Iris pigment epithelial cell (primary cell): ENCODE data around the gene CFAP20.

Source experiments
- DNase-seq: peaks from one replicate; pipeline ENCODE4 v3.0.0-alpha.2; 2011; ENCODE audit warnings: low read depth

CFAP20 gene

DNA sequence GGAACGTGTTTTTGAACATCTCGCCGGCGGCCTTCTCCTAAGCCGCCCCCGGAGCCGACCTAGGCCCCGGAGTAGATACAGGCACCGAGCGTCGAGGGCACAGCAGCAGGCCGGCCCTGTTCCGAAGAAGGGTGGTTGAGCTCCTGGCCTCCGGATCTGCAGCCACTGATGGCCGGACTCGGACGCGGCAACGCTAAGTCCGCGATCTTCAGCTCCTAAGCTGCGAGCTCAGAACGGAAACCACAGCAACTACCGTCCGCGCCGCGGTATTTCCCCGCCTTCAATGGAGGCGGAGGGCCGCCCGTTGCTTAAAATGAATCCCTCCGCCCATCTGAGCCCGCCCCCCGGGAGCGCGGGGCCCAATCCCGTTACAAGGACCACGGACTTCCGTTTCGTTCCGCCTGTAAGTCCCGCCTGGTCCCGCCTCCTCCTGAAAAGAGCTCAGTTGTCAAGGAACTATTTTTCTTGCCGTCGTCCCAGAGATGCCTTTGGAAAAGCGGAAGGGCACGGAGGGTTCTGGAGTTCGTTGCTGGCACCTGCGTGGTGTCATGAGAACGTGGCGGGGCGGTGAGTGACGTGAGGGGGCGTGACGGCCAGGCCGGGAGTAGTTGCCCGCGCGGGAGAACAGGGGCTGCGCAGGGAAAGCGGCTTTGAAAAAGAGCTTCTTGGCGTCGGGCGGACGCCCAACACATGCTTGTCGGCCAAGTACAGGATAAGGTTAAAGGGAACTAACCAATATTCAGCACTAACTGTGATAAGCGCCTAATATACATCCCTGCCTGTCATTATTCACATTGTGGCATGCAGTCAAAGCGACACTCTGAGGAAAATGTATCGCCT, at the start of gene CFAP20:
Gene CFAP20 (minus strand): TSS at position 285 of the 840 bp plus-strand sequence. CDS start 266 bp downstream, at position 19.
- DNase-seq = peak; percentile 100

DNA sequence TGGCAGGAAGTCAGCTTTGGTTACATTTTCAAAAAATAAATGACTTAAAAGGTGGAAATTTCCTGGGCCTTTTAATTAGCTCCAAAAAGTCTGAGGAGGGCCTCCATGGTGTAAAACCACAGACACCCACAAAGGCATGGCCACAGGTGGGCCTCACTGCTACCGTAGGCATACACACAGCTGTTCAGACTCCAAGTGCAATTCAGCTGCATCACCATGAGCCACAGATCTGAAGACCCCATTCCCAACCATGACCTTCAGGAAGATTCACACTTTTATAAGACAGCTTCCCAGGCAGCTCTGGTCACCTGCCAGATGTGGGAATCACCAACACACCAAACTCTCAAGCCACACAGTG, 48.2 kb upstream of the CFAP20 start:
- no peak for DNase-seq

DNA sequence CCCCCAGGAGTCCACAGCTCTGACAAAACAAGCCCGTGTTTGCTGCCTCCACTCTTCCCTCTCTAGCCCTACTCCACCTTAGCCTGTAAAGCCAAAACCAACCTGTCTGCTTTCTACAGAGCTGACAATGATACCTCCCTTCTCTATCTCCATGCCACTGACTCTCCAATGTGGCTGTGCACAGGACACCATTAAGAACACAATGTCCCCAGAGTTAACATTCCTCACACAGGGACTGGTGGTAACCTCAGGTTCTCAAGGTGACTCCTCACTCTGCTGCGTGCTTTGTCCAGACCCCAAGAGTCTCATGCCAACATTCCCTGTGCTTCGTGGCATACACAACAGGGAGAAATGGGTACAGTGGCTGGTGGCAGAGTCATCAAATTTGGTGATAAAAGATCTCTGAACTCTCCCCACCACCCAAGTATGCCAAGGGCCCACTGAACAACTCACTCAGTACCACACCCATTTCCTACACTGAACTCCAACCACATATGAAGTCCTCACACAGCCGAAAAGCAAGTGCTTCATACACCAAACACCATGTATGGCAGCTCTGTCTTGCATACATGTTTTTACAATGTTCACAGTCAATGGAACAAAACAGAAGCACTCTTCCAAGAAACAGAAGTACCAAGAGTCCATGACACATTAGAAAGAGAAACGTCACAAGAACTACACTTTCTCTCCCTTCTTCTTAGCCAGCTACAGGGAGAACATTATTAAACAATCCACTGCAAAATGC, 47.6 kb upstream of the CFAP20 start:
- DNase-seq = no peak

DNA sequence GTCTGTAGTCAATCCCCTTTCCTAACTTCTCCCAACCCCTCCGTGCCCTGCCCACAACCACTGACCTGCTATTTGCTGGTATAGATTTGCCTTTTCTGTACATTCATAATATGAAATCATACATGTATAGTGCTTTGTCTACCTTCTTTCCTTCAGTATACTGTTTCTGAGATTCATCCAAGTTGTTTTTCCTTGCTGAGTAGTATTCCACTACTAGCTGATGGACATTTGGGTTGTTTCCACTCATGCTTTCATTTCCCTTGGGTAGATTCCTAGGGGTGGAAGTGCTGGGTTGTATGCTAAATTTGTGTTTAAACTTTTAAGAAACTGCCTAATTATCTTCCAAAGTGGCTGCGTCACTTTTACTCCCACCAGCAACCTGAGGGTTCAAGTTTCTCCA, 41.0 kb upstream of the CFAP20 start:
- no peak for DNase-seq

DNA sequence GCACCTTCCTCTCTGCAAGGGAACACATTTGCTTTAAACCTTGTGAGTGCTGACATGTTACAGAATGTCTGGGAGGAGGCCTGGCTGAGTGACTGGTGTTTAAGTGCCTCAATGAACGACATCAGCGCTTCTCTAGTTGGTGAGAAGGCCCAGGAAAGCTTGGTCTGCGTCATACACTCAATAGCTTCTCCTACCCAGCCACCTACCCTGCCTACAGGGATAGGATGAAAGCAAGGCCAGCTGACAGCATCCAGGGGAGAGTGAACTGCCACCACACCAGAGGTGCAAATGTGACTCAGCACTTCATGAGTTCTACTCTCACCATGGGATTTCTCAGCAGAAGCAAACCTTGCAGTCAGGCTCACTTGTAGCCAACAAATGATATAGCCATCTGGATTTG, 31.7 kb upstream of the CFAP20 start:
- DNase-seq = peak; percentile 7

DNA sequence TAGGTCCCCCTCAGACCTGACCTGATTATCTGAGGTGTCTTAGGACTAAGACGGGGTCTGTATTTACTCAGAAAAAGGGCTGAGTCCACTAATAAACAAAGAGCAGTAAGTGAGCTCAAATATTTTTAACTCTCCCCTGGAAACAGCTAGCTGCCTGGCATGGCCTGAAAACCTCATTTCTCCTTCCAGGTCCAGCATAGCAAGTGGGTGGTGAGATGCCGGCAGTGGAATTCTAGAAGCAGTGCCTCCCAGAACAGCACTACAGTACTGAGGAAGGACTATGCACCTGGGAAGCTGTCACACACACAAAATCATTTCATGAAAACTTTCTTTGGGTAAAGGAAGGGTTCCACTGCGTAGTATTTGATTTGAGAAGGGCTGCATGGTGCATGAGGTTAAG, 29.5 kb upstream of the CFAP20 start:
- no peak for DNase-seq

DNA sequence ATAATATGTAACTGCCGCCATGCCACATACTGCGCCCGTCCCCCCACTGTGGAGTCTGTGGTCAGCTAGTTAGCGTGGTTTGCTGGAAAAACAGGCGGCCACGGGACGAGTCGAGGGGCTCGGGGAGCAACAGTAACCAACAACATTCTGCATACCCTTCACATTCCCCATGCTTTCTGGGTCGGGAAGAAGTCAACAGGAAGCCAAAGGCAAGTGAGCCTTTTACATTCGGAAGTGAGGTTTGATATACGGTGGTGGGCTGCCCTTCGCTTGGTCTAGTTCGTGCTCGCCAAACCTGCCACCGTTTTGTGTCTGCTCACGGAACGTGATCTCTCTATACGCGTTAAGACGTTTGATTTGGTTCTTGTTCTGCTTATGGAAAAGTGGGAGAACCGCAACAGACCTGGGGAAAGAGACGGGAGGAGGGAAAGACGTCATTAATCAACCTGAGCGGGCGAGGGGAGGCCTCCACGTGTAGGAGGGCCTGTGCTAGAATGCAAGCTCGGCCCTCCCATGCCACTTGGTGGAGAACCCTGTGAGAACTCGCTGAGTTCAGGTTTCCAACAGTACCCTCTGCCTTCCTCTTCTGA, 28.9 kb upstream of the CFAP20 start:
- no peak for DNase-seq

DNA sequence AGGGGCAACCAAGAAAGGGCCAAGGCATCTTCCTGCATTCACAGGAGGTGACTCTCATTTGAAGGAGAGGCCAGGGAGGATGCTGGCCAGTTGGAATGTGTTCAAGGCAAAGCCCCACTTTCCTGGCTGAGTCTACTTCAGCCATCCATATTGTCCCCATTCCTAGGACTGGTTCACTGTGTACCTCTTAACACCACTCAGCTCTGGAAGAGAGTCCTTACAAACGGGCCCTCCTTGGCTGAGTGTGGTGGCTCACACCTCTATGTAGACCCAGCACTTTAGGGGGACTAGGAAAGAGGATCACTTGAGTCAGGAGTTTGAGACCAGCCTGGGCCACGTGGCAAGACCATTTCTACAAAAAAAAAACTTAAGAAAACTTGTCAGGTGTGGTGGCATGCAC, 28.1 kb upstream of the CFAP20 start:
- DNase-seq = no peak

DNA sequence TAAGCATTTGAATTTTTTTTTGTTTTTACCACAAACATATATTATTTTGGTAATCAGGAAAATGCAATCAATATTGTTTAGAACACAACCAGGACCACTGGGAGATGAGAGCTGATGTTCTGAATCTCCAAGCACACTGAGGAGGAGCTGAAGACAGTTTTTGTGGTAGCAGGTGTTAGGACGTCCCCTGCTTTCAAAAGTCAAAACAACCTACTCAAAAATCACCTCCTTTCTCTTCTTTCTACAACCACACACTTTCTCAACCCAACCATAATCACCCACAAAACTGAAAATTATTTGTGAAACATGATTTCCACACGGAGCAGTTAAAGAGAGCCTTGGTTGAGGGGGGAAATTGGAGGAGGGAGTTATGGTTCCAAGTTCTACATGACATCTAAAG, 26.7 kb upstream of the CFAP20 start:
- no peak for DNase-seq

DNA sequence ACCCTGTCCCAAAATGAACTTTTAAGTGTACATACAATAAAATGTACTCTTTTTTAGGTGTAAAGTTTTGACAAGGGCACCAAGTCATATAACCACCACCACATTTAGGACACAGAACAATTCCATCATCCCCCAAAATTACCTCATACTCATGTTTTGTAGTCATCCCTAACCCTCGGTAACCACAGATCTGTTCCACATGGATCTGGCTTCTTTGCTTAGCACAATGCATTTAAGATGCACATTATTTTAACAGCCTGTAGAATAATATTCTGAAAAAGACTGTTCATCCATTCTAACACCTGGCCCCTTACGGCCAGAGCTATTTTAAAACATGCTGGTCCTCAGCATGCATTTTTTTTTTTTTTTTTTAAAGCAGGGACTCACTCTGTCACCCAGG, 25.2 kb upstream of the CFAP20 start:
- no peak for DNase-seq

DNA sequence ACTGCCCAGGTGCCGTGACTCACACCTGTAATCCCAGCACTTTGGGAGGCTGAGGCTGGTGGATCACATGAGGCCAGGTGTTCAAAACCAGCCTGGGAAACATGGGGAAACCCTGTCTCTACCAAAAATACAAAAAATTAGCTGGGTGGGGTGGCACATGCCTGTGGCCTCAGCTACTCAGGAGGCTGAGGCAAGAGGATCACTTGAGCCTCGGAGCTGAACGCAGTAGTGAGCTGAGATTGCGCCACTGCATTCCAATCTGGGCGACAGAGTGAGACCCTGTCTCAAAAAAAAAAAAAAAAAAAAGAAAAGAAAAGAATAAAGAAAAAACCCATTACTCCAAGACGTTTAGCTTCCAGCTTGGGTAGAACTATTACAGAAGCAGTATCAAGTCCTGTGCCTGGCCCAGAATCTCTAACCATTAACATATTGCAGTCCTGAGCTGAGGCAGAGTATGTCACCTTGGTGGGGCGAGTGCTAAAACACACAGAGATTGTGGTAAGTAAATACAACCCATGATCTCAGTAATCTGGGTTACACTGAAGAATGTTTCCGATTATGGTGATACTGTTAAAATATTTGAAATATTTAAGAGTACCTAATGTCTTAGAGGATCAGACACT, 23.2 kb upstream of the CFAP20 start:
- no peak for DNase-seq

DNA sequence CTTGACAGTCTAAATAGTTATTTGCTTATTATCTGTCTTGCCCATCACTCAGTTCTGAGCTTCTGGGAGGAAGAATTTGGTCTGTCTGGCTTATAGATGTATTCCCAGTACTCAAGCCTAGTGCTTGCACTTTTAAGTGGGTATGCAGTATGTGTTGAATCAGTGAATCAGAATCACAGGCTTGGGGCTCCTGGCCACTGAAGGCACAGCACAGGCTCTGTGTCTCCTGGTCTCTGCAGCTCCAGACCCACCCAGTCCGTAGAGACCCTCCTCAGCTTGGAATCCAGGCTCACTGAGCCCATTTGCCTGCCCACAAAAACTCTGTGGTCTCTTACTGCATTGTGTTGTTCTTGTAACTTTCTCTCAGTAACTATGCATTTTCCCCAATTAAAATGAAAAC, 19.3 kb upstream of the CFAP20 start:
- no peak for DNase-seq

DNA sequence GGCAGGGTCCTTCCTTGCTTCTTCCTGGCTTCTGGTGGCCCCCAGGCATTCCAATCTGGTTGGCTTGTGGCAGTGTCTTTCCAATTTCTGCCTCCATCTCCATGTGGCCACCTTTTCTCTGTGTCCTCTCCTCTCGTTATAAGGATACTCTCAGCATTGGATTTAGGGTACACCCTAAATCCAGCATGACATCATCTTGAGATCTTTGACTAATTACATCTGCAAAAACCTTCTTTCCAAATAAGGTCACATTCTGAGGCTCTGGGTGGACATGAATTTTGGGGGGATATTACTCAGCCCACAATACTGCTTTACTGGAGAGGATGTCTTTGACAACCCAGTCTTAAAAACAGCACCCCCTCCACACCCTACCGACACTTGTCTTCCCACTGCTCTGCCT, 18.9 kb upstream of the CFAP20 start:
- DNase-seq = no peak

DNA sequence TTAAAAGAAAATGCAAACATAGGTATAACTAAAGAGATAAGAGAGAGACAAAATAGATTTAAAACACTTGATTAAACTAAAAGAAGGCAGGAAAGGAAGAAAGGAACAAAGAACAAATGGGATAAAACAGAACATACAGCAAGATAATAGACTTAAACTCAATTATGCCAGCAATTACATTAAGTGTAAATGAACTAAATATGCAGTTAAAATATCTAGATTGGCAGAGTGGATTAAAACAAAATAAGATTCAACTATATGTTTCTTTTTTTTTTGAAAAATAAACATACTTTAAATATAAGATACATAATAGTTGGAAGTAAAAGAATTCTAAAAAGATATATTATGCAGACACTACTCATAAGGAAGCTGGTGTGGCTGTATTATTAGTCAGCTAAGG, 9.7 kb upstream of the CFAP20 start:
- DNase-seq = no peak

DNA sequence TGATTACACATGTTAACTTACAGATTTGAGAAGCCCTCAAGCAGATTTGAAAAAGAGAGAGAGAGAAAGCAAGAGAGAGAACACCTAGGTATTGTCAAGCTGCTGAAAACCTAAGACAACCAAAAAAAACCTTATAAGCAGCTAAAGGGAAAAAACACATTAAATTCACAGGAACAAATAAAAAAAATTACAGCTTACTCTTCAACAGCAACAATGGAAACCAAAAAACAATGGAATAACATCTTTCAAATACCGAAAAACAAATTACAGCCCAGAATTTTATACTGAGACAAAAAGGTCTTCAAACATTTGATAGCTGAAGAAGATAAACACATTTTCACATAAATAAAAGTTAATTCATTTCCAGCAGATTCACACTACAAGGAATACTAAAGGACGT, 8.4 kb upstream of the CFAP20 start:
- no peak for DNase-seq

DNA sequence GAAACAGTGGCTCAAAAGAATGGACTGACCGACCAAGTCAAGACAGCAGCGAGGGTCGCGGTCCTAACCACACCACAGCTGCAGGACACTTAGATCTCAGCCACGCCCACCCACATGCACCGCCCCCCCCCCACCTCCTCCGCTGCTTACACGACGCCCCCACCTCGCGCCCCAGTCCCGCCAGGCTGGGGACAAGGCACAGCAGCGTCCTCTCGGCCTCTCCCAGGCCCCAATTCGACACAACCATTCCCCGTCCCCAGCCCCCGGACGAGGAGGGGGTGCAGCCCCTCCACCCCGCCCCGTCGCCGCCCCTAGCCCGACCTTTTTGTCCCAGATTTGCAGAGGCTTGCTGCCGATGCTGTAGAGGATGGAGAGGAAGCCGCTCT, 477 bp downstream of the CFAP20 start:
- DNase-seq = no peak

DNA sequence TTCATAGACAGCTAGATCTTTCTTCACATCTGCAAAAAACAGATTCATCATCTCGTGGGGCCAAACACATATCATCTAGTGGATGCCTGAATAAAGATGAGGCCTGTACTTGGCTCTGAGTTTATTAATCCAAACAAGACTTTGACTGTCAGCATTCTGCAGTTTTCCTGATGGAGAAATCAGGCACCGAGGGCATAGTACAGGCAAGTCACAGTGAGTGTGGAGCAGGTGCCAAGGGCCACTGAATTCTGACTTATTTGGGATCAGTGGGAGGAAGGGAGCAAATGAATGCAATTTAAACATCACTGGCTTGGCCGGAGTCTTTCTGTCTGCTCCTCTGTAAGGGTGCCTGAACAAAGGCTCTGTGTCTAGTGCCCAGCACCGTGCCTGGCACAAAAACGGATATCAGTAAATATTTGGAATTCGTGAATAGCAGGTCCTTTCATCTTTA, 975 bp downstream of the CFAP20 start:
- peak; percentile 16 for DNase-seq

DNA sequence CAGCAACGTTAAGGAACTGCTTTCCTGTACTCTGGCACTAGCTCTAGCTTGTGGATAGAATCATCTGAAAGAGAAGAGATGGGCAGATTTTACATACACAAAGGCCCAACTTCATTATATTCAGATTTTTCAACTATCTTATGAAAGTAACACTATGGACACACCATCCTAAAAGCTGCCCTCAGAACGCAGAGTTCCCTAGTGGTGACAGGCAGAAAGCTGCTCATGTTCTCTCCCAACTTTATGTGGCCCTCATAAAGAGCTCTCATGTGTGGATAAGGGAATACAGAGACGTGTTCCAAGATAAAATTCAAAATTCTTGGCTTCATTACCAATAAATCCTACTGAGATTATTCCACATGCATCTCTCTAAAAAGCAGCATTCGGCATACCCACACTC, 1.5 kb downstream of the CFAP20 start:
- peak; percentile 15 for DNase-seq

DNA sequence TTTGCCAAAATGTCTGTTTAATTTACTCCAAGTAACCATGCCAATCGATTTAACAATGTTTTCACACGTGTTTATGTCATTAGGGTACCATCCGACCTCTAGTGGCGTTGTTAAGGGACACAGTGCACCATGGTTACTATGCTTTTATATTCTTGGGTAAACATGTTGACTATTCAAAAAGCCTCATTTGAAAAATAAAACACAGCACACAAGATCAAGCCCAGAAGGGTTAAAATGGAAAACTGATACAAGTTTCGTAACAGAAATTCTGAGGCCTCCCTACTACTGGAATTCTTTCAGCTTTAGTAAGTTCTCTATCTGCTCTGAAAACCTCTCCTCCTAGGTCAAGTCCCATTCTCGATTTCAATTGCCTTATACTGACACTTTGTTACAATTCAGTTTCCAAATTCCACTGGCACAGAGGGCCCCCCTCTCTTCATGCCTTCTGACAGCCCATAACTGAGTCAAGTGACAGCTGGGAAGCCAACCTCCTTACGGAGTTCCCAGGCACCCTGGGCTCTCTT, 2.1 kb downstream of the CFAP20 start:
- peak; percentile 48 for DNase-seq

DNA sequence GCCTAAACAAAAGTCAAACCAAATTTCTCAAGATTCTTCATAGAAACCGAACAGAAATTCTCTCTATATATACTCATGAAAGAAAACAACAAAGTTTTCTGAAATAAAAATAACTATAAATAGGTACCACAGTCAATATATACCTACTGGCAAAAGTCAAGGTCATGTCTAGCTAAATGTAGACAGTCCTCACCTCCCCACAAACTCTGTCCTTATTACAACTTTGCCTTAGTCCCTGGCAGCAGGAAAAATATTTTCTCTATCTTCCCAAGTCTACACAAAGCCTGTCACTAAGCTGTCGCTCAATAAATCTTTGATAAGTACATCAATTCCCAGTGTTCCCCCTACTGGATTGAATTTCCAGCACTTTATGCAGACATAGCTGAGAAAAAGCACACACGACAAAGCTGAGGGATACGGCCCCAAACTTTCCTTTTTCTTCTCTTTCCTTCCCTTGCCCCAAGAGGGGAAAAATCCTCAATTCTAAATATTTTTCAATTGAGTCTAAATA, 2.7 kb downstream of the CFAP20 start:
- DNase-seq = no peak

DNA sequence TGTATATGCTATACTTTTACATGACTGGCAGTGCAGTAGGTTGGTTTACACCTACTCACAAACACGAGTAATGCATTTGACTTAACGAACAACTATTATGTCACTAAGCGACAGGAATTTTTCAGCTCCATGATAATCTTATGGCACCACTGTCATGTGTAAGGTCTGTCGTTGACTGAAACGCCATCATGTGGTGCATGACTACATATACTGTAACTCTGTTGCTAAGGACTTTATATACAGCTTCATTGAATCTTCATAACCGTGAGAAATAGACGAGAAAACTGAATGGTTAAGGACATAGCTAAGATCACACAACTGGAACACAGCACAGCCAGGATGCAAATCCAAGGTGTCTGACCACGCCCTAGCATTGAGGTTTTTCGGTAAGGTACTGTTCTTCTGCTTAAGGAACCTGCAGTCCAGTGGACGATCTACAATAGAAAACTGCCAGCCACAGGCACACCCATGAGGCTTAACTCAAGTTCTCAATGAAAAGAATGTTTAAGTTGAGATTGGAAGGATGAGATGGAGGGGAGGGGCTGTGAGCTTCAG, 3.3 kb downstream of the CFAP20 start:
- DNase-seq = no peak

DNA sequence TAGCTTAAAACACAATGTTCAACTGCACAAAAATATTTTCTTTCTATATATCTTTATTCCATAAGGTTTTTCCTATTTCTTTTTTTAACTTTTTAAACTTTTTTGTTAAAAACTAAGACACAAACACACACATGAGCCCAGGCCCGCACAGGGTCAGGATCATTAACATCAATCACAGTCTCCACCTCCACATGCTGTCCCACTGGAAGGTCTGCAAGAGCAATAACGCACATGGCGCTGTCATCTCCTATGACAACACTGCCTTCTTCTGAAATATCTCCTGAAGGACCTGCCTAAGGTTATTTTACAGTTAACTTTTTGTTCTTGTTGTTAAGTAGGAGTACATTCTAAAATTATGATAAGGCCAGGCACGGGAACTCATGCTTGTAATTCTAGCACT, 4.1 kb downstream of the CFAP20 start:
- no peak for DNase-seq
